GM21515 (cell line): ENCODE data around the gene DRAXIN.

Experiments
- ATAC-seq: cut with Tn5 transposase; IDR thresholded peaks from one replicate; pipeline ENCODE4 v1.9.1; 2021; ENCODE audit not compliant: unreplicated experiment

The DRAXIN gene

DNA sequence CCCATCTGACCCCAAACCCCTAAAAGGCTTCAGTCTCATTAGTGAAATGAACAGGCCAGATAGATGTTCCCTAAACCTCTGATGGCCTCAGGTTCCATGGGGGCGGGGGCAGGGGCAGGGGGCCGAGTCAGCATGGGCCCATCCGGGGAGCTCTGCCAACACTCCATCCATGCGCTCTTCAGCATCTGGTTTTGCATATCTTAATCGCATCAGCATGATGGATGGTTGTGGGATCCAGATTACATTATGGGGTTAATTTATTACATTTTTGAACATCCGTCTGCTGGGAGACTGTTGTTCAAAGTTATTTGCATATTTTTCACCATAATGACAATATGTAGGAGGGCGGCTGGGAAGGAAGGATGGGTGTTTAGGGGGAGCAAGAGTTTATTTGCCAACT lies 7.4 kb upstream of the DRAXIN start:
- no peak for ATAC-seq

DNA sequence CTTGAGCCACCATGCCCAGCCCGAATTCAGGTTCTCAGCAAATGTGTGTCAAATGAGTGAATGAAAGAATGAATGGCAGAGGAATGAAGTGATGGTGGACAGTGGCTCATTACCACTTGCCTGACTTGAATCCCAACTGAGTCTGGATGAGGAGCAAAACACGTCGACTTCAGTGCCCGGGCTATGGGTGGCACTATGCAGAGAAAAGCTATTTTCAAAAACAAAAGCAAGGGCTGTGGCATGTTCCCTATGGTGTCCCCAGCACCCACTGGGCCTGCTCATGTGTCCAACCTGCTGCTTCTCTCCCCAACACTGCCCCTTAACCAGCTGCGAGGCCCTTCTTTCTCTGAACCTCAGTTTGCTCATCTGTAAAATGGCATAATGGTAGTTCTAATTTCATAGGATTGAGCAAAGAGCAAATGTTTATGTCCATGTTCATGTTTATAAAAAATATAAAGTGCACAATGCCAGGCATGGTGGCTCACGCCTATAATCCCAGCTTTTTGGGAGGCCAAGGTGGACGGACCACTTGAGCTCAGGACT lies 6.2 kb upstream of the DRAXIN start:
- no peak for ATAC-seq

GRCh38 chr1:11688506-11688905 lies 3.0 kb upstream of the DRAXIN start:
- ATAC-seq, result no peak

GRCh38 chr1:11690397-11691301 lies 861 bp upstream of the DRAXIN start:
- ATAC-seq, result no peak

GRCh38 chr1:11691928-11692711 lies 610 bp downstream of the DRAXIN start:
- no peak for ATAC-seq

DNA sequence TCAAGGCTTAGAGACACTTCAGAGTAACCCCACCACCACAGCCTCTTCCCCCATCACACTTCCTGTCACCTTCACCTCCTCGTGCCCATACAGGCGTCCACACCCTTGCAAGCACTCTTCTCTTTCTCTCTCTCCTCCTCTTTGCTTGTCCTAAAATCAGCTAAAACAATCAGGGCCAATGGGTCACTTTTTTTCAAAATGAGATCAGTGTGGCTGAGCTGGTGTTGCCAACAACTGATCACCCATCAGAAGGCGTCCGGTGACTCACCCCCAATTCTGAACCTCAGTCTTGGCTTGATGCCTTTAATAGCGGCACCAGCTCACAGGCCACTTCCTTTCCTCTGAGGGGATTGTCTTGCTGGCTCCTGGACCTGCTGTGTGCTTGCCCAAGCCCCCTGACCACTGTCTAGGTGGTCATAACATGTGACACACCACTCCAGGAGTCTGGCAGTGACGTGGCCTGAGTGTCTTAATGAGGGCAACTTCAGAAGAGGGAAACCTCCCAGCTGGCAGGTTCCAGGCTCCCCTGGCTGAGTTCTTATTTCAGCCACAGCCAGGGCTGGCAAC lies 1.6 kb downstream of the DRAXIN start:
- no peak for ATAC-seq

GRCh38 chr1:11693917-11694316 lies 2.4 kb downstream of the DRAXIN start:
- no peak for ATAC-seq

- no peak for ATAC-seq
These were observed 4.4 kb downstream of the DRAXIN start for GRCh38 chr1:11695861-11696260.

DNA sequence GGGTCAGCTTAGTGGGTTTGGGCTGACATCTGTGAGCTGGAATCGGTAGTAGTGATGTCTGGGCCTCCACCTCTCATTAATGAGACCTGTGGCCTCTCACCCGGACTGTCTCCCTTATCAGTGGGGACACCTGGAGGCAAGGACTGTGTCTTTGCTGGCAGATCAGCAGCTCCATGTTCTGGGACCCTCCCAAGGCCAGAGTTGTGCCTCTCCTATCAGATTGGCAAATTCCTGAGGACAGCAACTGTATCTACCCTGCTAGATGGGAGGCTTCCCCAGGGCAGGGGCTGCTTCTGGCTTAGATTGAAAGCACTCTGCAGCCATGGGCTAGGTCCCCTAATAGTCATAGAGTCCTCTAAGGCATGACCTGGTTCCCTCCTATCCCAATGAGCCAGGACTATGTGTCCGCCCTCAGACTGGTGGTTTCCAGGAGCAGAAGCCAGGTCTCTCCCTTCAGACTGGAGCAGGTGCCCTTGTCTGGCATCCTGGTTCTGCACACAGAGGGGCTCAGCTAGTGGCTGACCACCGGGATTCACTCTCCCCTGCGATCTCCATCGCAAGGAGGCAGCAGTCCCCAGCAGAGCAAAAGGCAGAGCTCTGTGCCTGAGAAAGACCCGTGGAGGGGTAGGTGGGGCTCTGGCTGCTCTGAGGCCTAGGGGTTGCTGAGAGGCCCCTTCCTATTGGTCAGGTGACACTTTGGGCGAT lies 5.8 kb downstream of the DRAXIN start:
- no peak for ATAC-seq

DNA sequence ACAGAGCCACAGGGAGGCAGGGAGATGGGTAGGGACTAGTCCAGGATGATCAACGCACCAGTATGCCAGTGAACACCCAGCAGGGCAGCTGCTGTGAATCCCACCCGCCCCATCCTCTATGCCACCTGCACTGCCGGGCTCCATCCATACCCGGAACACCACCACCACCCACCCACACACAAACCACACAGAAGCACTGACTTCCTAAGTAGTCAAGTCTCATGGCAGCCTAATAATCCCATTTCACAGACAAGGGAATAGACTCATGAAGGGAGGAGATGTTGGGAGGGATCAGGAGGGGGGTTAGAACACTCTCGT lies 6.3 kb downstream of the DRAXIN start:
- ATAC-seq, result no peak

DNA sequence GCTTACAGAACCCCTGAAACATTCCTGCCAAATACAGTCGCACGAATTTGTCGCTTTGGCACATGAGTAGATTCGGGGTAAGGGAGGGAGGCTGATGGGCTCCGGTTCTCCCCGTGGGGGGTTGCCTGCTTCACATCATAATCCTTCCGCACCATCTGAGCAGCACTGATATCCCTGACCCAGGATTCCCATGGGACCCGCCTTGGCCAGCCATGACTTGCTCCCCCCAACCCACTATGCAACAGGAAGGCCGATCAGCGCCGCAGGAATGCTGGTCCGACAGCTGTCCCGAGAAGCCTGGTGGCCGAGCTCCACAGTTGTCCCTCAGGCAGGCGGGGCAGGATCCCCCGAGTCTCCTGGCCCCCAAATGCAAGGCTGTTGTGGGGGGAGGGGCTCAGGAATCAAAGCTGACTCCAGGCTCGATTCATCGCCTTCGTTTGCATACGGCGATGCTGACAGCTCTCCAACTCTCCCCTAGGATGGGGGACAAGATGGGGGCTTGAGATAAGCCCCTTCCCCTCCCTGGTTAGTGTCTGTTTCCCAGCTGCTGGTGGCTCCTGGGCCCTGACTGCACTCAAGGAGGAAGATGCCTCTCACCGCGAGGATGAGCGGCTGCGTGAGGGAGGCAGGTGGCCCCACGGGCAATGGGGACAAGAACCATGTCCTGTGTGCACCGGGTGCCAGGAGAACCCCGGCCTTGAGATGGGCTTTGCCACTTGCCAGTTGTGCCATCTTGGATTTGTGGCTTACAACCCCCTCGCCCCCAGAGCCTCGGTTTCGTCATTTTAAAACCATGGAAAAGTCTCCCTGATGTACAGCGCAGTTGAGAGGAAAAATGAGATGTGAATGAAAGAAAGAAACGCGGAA lies 9.3 kb downstream of the DRAXIN start:
- no peak for ATAC-seq

- ATAC-seq, result no peak
These were observed 10.0 kb downstream of the DRAXIN start for GRCh38 chr1:11701551-11701961.

DNA sequence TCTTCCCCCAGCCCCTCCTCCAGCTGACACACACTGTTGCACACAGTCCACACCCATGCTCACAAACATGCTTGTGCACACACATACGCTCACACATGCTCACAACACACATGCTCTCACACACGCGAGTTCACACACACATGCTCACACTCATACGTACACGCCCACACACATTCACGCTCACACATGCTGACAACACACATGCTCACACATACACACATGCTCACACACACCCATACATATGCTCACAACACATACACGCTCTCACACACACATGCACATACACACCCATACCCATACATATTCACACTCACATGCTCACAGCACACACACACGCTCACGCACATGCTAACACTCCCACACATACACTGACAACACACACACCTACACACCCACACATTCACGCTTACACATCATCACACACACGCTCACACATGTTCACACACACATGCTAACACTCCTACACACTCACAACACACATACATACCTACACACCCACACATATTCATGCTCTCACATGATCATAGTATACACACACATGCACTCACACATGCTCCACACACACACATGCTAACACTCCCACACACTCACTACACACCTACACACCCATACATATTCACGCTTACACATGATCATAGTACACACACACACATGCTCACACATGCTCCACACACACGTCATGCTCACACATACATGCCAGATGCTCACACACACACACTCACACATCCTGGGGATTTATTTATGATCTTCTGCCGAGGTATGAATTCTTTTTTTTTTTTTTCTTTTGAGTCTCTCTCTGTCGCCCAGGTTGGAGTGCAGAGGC lies 10.7 kb downstream of the DRAXIN start:
- no peak for ATAC-seq

- no peak for ATAC-seq
These were observed 12.1 kb downstream of the DRAXIN start for GRCh38 chr1:11703357-11704193.

GRCh38 chr1:11704194-11704529 lies 12.7 kb downstream of the DRAXIN start:
- ATAC-seq, result no peak

DNA sequence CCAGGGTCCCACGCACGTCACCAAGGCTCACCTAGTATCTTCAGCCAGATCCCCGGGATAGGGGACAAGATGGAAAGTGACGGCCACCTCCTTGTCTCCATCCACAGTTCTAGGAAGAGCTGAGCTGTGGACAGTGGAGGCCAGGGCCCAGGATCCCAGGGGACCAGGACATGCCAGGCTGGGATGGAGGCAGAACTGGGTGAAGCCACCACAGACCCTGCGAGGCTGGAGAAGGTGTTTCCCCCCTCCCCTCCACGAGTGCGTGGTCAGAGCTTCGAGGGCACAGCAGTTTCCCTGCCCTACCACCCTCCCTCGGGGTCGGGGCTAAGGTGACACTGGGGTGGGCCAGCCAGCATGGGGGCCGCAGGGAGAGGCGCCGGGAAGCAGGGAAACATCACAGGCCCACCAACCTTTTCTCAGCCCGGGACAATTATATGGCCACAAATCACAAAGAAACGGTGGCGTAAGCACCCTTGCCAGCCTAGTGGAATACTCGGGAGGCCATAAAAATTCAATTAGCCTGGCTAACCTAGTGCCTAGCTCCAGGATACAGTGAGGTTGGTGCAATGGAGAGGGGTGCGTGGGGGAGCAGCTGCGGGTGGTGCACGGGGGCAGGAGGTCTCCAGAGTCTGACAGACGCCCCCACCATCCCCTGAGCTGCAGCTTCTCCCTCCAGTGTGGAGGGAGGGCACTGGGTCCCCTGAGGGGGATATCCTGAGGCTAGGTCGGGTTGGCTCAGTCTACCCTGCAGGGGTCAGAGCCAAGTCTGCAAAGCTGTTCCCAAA lies 13.4 kb downstream of the DRAXIN start:
- ATAC-seq, result no peak

- no peak for ATAC-seq
These were observed 14.1 kb downstream of the DRAXIN start for GRCh38 chr1:11705596-11705995.

GRCh38 chr1:11706292-11706691 lies 14.8 kb downstream of the DRAXIN start:
- ATAC-seq, result no peak
